ENCODE data around the gene G0S2.

- TF ChIP-seq, protein P1, sequence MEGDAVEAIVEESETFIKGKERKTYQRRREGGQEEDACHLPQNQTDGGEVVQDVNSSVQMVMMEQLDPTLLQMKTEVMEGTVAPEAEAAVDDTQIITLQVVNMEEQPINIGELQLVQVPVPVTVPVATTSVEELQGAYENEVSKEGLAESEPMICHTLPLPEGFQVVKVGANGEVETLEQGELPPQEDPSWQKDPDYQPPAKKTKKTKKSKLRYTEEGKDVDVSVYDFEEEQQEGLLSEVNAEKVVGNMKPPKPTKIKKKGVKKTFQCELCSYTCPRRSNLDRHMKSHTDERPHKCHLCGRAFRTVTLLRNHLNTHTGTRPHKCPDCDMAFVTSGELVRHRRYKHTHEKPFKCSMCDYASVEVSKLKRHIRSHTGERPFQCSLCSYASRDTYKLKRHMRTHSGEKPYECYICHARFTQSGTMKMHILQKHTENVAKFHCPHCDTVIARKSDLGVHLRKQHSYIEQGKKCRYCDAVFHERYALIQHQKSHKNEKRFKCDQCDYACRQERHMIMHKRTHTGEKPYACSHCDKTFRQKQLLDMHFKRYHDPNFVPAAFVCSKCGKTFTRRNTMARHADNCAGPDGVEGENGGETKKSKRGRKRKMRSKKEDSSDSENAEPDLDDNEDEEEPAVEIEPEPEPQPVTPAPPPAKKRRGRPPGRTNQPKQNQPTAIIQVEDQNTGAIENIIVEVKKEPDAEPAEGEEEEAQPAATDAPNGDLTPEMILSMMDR (IDR thresholded peaks at IDR 0.05), result no peak
- TF ChIP-seq POLR2AphosphoS5 (IDR thresholded peaks at IDR 0.05; ENCODE audit: insufficient read depth in 1 of 2, low read depth in 1 of 2), result no peak
- TF ChIP-seq POLR2A (IDR thresholded peaks at IDR 0.05), result no peak
Measured at GRCh38 chr1:209667103-209667502, 8.1 kb upstream of the G0S2 start.
